ENCODE measurements around the gene AIFM3.

GRCh38 chr22:21013657-21014201 lies 46.7 kb downstream of the AIFM3 start:
- TF ChIP-seq CTCF (IDR thresholded peaks at IDR 0.05; ENCODE audit: low read depth, low read length, missing input control): no peak
- TF ChIP-seq YY1 (IDR thresholded peaks at IDR 0.05): no peak
- TF ChIP-seq RAD21 (IDR thresholded peaks at IDR 0.05): no peak
- TF ChIP-seq, protein P1, sequence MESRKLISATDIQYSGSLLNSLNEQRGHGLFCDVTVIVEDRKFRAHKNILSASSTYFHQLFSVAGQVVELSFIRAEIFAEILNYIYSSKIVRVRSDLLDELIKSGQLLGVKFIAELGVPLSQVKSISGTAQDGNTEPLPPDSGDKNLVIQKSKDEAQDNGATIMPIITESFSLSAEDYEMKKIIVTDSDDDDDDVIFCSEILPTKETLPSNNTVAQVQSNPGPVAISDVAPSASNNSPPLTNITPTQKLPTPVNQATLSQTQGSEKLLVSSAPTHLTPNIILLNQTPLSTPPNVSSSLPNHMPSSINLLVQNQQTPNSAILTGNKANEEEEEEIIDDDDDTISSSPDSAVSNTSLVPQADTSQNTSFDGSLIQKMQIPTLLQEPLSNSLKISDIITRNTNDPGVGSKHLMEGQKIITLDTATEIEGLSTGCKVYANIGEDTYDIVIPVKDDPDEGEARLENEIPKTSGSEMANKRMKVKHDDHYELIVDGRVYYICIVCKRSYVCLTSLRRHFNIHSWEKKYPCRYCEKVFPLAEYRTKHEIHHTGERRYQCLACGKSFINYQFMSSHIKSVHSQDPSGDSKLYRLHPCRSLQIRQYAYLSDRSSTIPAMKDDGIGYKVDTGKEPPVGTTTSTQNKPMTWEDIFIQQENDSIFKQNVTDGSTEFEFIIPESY (IDR thresholded peaks at IDR 0.05): no peak
- TF ChIP-seq NR2F2 (IDR thresholded peaks at IDR 0.05): no peak
- TF ChIP-seq MAX (IDR thresholded peaks at IDR 0.05): no peak
- TF ChIP-seq GABPA (IDR thresholded peaks at IDR 0.05 in 1 of 2, conservative IDR thresholded peaks at IDR 0.05 in 1 of 2): no peak
- no peak for TF ChIP-seq SP1 (IDR thresholded peaks at IDR 0.05)
- no peak for TF ChIP-seq REST (IDR thresholded peaks at IDR 0.05)

Data from liver (tissue), 3 donors.